HepG2 (cell line): ENCODE measurements around the gene BMPR1B.

Source experiments
- ATM ChIP-seq: fragments of 450-650 bp; IDR thresholded peaks from 2 replicates; pipeline ENCODE4 v1.7.1; 2017; ENCODE audit warnings: mild to moderate bottlenecking, borderline replicate concordance
- EP300 ChIP-seq, 3 experiments: sonication (generic) in 1 of 3; formaldehyde crosslinking in 1 of 3; IDR thresholded peaks; 2 replicates each; pipeline versions ENCODE4 v1.5.1 to v1.6.1; 2011 to 2020; ENCODE audit warnings: low read depth in 2 of 3, low read length in 2 of 3, borderline replicate concordance in 1 of 3, improper control_type of control experiment in 1 of 3, mild to moderate bottlenecking in 1 of 3, missing genetic modification reagents in 1 of 3, moderate library complexity in 1 of 3
- FOXP4 ChIP-seq: sonication (generic); formaldehyde crosslinking; IDR thresholded peaks from 2 replicates; pipeline ENCODE4 v1.4.0; 2020; ENCODE audit warnings: missing genetic modification reagents
- HNRNPLL ChIP-seq: fragments of 200-400 bp; formaldehyde crosslinking; IDR thresholded peaks from 2 replicates; pipeline ENCODE4 v1.6.1; 2017; ENCODE audit warnings: mild to moderate bottlenecking, low read depth, low read length; ENCODE audit not compliant: poor library complexity, severe bottlenecking
- MLX ChIP-seq: IDR thresholded peaks from 2 replicates; pipeline ENCODE4 v1.6.1; 2016
- TCF12 ChIP-seq, 2 experiments: fragments of 450-650 bp in 1 of 2; sonication (generic) in 1 of 2; formaldehyde crosslinking in 1 of 2; IDR thresholded peaks; 2 replicates each; pipeline versions ENCODE4 v1.6.1 to v1.8.0; 2017 to 2022; ENCODE audit warnings: antibody characterized with exemption in 1 of 2, mild to moderate bottlenecking in 1 of 2, missing genetic modification reagents in 1 of 2, moderate library complexity in 1 of 2
- TP53 ChIP-seq: sonication (generic); formaldehyde crosslinking; conservative IDR thresholded peaks from 2 replicates; pipeline ENCODE4 v1.4.0; 2020; ENCODE audit warnings: missing genetic modification reagents
- ZNF274 ChIP-seq: sonication (generic); formaldehyde crosslinking; IDR thresholded peaks from 2 replicates; pipeline ENCODE4 v1.5.1; 2020; ENCODE audit warnings: mild to moderate bottlenecking, missing genetic modification reagents
- ZNF776 ChIP-seq: sonication (generic); formaldehyde crosslinking; IDR thresholded peaks from 2 replicates; pipeline ENCODE4 v1.4.0; 2020; ENCODE audit warnings: mild to moderate bottlenecking, missing genetic modification reagents
- ZSCAN31 ChIP-seq: sonication (generic); formaldehyde crosslinking; IDR thresholded peaks from 2 replicates; pipeline ENCODE4 v1.5.0; 2020; ENCODE audit warnings: low read depth, mild to moderate bottlenecking, missing genetic modification reagents
- TF ChIP-seq, protein P1 (sequence below): sonication (generic); formaldehyde crosslinking; IDR thresholded peaks from 2 replicates; pipeline ENCODE4 v1.4.0; 2020; ENCODE audit warnings: mild to moderate bottlenecking, missing genetic modification reagents
- TF ChIP-seq, protein P2 (sequence below): sonication (generic); formaldehyde crosslinking; IDR thresholded peaks from 2 replicates; pipeline ENCODE4 v1.5.0; 2020; ENCODE audit warnings: mild to moderate bottlenecking, missing genetic modification reagents, moderate library complexity

DNA sequence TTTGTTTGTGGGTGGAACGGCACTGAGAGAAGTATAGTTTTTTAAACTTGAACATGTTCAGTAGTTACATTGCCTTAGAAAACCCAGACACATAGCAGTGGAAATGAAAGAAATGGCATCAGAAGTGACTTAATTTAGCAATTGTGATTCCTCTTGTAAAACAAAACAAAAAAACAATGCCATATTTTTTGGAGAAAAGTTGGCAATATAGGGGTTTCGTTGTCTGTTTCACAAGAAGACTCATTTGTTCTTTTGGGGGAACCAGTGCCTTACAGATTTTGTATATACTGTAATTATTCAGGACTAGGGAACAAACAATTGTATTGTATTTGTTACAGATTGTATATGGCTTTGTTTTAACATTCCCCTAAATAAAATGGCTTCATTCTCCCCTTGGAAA lies 400.3 kb downstream of the BMPR1B start:
- TF ChIP-seq, protein P1, sequence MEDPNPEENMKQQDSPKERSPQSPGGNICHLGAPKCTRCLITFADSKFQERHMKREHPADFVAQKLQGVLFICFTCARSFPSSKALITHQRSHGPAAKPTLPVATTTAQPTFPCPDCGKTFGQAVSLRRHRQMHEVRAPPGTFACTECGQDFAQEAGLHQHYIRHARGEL (CRISPR knock-in tag) = no peak
- TF ChIP-seq ATM (no peak), ZNF776 (no peak), TP53 (CRISPR knock-in tag) (no peak), FOXP4 (CRISPR knock-in tag) (no peak), TCF12 (IDR thresholded peaks at IDR 0.05) (no peak), TCF12 (CRISPR knock-in tag; IDR thresholded peaks at IDR 0.05) (no peak), MLX (CRISPR knock-in tag) (no peak), HNRNPLL (no peak), ZSCAN31 (no peak), EP300 (IDR thresholded peaks at IDR 0.05; ENCODE audit: low read depth in 2 of 2, low read length in 2 of 2) (no peak), EP300 (CRISPR knock-in tag; IDR thresholded peaks at IDR 0.05; ENCODE audit: borderline replicate concordance) (no peak), ZNF274 (no peak)
- TF ChIP-seq, protein P2, sequence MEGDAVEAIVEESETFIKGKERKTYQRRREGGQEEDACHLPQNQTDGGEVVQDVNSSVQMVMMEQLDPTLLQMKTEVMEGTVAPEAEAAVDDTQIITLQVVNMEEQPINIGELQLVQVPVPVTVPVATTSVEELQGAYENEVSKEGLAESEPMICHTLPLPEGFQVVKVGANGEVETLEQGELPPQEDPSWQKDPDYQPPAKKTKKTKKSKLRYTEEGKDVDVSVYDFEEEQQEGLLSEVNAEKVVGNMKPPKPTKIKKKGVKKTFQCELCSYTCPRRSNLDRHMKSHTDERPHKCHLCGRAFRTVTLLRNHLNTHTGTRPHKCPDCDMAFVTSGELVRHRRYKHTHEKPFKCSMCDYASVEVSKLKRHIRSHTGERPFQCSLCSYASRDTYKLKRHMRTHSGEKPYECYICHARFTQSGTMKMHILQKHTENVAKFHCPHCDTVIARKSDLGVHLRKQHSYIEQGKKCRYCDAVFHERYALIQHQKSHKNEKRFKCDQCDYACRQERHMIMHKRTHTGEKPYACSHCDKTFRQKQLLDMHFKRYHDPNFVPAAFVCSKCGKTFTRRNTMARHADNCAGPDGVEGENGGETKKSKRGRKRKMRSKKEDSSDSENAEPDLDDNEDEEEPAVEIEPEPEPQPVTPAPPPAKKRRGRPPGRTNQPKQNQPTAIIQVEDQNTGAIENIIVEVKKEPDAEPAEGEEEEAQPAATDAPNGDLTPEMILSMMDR (CRISPR knock-in tag) = no peak
